Left ventricle myocardium inferior (tissue), 1 donor: ENCODE data around the gene SNAP23. TPM values are rescaled to one million over a fixed set of nuclear protein-coding genes. Genes with fewer than 3 reads are reported as not detected.
A peak's percentile ranks its signal among the peaks of the same experiment; 100 is the strongest.

Source experiments
- DNase-seq: peaks from one replicate; pipeline ENCODE4 v3.0.0-alpha.2; 2020
- H3K27ac ChIP-seq: fragments of 200-600 bp; replicated peaks from 2 replicates; pipeline ENCODE4 v1.8.0; 2021
- H3K27me3 ChIP-seq: fragments of 200-600 bp; 2 replicates; pipeline ENCODE4 v1.8.0; 2021; ENCODE audit warnings: low read depth
- H3K36me3 ChIP-seq: fragments of 200-600 bp; 2 replicates; pipeline ENCODE4 v1.8.0; 2021
- H3K4me1 ChIP-seq: fragments of 200-600 bp; 2 replicates; pipeline ENCODE4 v1.8.0; 2021
- H3K4me3 ChIP-seq: fragments of 200-600 bp; 2 replicates; pipeline ENCODE4 v1.8.0; 2021; ENCODE audit warnings: mild to moderate bottlenecking, moderate library complexity
- H3K9me3 ChIP-seq: fragments of 200-600 bp; replicated peaks from 2 replicates; pipeline ENCODE4 v1.8.0; 2021
- intact Hi-C: fragments of 100-400 bp; cut with micrococcal nuclease; formaldehyde crosslinking; loops from one replicate; pipeline ENCODE4 v1.11.0; 2022
- total RNA-seq: library from RNA; stranded (reverse); fragmentation: NEBNext Ultra II Directional; extraction: Animal tissue kit (Norgen Biotek cat#: 25700); gene quantifications from one replicate; pipeline ENCODE4 v1.2.1, GENCODE V29; 2021
- TF ChIP-seq, protein P1 (sequence below): fragments of 200-600 bp; IDR thresholded peaks from 2 replicates; pipeline ENCODE4 v1.8.0; 2021; ENCODE audit warnings: antibody characterized with exemption, mild to moderate bottlenecking, borderline replicate concordance
- donor health status: DM: no; HTN: yes; CAD: no; lungs with severe emphysema.

Gene SNAP23
- total RNA-seq, 1 donor from 2014 or later, result 34.1 TPM

DNA sequence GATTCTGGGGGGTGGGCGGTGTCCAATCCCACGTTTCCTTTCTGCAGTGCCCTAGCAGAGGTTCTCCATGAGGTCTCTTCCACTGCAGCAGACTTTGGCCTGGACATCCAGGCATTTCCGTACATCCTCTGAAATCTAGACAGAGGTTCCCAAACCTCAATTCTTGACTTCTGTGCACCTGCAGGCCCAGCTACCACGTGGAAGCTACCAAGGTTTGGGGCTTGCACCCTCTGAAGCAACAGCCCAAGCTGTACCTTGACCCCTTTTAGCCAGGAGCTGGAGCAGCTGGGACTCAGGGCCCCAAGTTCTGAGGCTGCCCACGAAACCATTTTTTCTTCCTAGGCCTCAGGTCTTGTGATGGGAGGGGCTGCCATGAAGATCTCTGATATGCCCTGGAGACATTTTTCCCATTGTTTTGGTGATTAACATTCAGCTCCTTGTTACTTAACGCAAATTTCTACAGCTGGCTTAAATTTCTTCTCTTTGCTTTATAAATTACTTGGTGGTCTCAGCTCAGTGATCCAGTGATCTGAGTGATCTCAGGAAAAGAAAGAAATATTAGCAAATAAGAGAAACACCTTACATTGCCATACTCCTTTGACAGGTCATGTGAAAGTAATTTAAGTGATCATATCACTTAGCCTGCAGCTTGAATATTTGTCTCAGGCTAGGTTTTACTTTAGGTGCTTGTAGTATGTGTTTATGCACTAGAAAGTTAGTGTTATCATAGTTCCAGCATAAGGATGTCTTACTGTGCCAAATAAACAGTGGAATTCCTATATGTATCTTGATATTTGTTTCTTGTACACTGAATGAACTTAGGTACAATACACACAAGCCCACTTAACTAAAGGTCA lies 3.0 kb downstream of the SNAP23 start:
- Histone ChIP-seq H3K4me3 (no peak overlapping the region), H3K27ac (peak overlapping the region; percentile 62), H3K4me1 (peaks cover 88% of the 10 kb centered on the region), H3K27me3 (no peaks in the 10 kb centered on the region), H3K36me3 (no peaks in the 10 kb centered on the region), H3K9me3 (no peaks in the 10 kb centered on the region)
- TF ChIP-seq, protein P1, sequence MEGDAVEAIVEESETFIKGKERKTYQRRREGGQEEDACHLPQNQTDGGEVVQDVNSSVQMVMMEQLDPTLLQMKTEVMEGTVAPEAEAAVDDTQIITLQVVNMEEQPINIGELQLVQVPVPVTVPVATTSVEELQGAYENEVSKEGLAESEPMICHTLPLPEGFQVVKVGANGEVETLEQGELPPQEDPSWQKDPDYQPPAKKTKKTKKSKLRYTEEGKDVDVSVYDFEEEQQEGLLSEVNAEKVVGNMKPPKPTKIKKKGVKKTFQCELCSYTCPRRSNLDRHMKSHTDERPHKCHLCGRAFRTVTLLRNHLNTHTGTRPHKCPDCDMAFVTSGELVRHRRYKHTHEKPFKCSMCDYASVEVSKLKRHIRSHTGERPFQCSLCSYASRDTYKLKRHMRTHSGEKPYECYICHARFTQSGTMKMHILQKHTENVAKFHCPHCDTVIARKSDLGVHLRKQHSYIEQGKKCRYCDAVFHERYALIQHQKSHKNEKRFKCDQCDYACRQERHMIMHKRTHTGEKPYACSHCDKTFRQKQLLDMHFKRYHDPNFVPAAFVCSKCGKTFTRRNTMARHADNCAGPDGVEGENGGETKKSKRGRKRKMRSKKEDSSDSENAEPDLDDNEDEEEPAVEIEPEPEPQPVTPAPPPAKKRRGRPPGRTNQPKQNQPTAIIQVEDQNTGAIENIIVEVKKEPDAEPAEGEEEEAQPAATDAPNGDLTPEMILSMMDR, result no peak
- intact Hi-C loops, result no loop called here
- DNase-seq, result no peak

DNA sequence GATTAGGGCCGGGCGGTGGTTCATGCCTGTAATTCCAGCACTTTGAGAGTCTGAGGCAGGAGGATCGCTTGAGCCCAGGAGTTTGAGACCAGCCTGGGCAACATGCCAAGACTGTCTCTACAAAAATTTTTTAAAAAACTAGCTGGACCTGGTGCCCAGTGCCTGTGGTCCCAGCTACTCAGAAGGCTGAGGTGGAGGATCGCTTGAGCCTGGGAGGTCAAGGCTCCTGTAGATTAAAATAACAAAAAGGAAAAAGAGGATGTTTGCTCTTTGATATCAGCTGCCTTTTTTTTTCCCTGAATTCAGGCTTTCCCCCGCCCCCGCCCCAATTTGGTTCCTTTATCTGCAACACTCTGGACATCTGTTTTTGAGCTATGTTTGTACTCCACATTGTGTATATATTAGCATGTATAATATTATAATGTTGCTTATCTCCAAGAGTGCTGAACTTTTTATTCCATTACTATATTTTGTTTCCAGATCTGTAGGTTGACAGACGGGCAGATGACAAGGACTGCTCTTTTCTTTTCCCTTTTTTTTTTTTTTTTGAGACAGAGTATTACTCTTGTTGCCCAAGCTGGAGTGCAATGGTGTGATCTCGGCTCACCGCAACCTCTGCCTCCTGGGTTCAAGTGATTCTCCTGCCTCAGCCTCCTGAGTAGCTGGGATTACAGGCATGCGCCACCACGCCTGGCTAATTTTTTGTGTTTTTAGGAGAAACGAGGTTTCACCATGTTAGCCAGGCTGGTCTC lies 4.6 kb downstream of the SNAP23 start:
- H3K4me1 ChIP-seq, result peaks cover 76% of the 10 kb centered on the region
- H3K27me3 ChIP-seq, result no peaks in the 10 kb centered on the region
- no peaks in the 10 kb centered on the region for H3K9me3 ChIP-seq
- H3K36me3 ChIP-seq, result no peaks in the 10 kb centered on the region
- intact Hi-C loops, result no loop called here
- DNase-seq, result no peak
- no peak overlapping the region for H3K4me3 ChIP-seq
- TF ChIP-seq, protein P1, result no peak
- peak overlapping the region; percentile 62 for H3K27ac ChIP-seq

DNA sequence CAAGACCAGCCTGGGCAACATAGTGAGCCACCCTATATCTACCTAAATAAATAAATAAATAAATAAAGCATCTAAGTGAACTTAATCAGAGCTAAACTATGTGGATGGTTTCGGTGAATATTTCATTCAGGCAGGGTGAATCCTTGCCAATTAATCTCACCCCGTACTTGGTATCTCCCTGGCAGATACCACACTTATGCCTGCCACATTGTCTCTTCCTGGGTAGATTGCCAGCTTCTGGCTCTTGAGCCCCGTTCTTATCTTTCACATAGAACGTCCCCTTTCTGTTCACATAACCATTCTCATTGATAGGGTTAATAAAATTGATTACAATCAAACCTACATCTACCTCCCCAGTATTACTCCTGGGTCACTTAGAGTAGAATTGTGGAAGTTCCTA lies 7.0 kb downstream of the SNAP23 start:
- H3K9me3 ChIP-seq, result no peaks in the 10 kb centered on the region
- TF ChIP-seq, protein P1, result no peak
- DNase-seq, result no peak
- H3K27me3 ChIP-seq, result no peaks in the 10 kb centered on the region
- H3K4me3 ChIP-seq, result no peak overlapping the region
- H3K4me1 ChIP-seq, result peaks cover 68% of the 10 kb centered on the region
- H3K27ac ChIP-seq, result no peak overlapping the region
- intact Hi-C loops, result no loop called here
- no peaks in the 10 kb centered on the region for H3K36me3 ChIP-seq

DNA sequence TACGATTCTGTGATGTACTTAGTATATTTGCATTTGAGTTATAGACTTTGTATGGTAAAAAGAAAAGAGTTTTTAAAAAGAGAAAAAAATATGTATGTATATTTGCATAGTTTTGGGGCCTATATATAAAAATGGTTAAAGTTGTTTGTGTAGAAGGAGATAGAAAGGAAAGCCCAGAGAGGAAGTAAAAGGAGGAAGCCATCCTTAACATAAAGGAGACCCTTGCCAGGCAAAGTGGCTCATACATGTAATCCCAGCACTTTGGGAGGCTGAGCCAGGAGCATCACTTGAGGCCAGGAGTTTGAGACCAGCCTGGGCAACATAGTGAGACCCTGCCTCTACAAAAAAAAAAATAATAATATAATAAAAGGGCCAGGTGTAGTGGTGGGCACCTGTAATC lies 8.4 kb downstream of the SNAP23 start:
- intact Hi-C loops, result no loop called here
- TF ChIP-seq, protein P1, result no peak
- Histone ChIP-seq H3K9me3 (no peaks in the 10 kb centered on the region), H3K27me3 (no peaks in the 10 kb centered on the region), H3K36me3 (no peaks in the 10 kb centered on the region), H3K27ac (no peak overlapping the region), H3K4me3 (no peak overlapping the region), H3K4me1 (peaks cover 68% of the 10 kb centered on the region)
- no peak for DNase-seq

- Histone ChIP-seq H3K27ac (no peak overlapping the region), H3K4me3 (no peak overlapping the region), H3K4me1 (peaks cover 65% of the 10 kb centered on the region), H3K27me3 (no peaks in the 10 kb centered on the region), H3K9me3 (no peaks in the 10 kb centered on the region), H3K36me3 (no peaks in the 10 kb centered on the region)
- TF ChIP-seq, protein P1, result no peak
- no peak for DNase-seq
- intact Hi-C loops, result no loop called here
Measured at GRCh38 chr15:42504631-42505030, 9.2 kb downstream of the SNAP23 start.
